CD4-positive, alpha-beta memory T cell (primary cell): ENCODE results near the gene PDZRN3. TPM values are rescaled to one million over a fixed set of nuclear protein-coding genes. Genes with fewer than 3 reads are reported as not detected.
A peak's percentile ranks its signal among the peaks of the same experiment; 100 is the strongest.

Source experiments
- CTCF ChIA-PET: fragments of 350-600 bp; sonication (Branson Sonifier 250); formaldehyde crosslinking; loops from one replicate; lab custom pipeline; 2021; ENCODE audit warnings: inconsistent platforms; ENCODE audit not compliant: partially characterized antibody; lab: Charles Lee
- POLR2A ChIA-PET: fragments of 350-600 bp; sonication (Branson Sonifier 250); formaldehyde crosslinking; loops from one replicate; lab custom pipeline; 2021; ENCODE audit not compliant: partially characterized antibody; lab: Charles Lee
- DNase-seq, 5 donors: peaks; one replicate each; pipeline versions ENCODE4 v3.0.0 to v3.0.0-alpha.2; 2020 to 2022; ENCODE audit warnings: mixed read lengths in 1 of 5
- H3K27ac ChIP-seq: one replicate; pipeline ENCODE4 v1.7.0; 2013; ENCODE audit warnings: low read depth, low read length
- H3K27me3 ChIP-seq: 2 replicates; pipeline ENCODE4 v1.7.0; 2013; ENCODE audit warnings: mild to moderate bottlenecking, low read length, moderate library complexity; ENCODE audit not compliant: insufficient read depth
- H3K36me3 ChIP-seq: 2 replicates; pipeline ENCODE4 v1.7.0; 2013; ENCODE audit warnings: mild to moderate bottlenecking, low read length, moderate library complexity; ENCODE audit not compliant: insufficient read depth
- H3K4me1 ChIP-seq: 2 replicates; pipeline ENCODE4 v1.7.0; 2013; ENCODE audit warnings: mild to moderate bottlenecking, low read length, moderate library complexity; ENCODE audit not compliant: insufficient read depth
- H3K4me3 ChIP-seq, 2 donors: one replicate each; pipeline ENCODE4 v1.7.0; 2013; ENCODE audit warnings: low read length in 2 of 2, mild to moderate bottlenecking in 1 of 2
- H3K9me3 ChIP-seq, 2 donors: one replicate each; pipeline ENCODE4 v1.7.0; 2013; ENCODE audit warnings: low read length in 2 of 2, control low read depth in 1 of 2; ENCODE audit not compliant: control insufficient read depth in 1 of 2
- H3K27ac Mint-ChIP-seq, 7 donors: one replicate each; pipeline ENCODE4 v1.8.0; 2020 to 2021; ENCODE audit warnings: mixed read lengths in 7 of 7, mild to moderate bottlenecking in 6 of 7, inconsistent platforms in 3 of 7, moderate library complexity in 3 of 7
- H3K27me3 Mint-ChIP-seq, 2 donors: one replicate each; pipeline ENCODE4 v1.8.0; 2020 to 2021; ENCODE audit warnings: mixed read lengths in 2 of 2
- H3K36me3 Mint-ChIP-seq, 2 donors: one replicate each; pipeline ENCODE4 v1.8.0; 2020 to 2021; ENCODE audit warnings: mixed read lengths in 2 of 2, inconsistent platforms in 1 of 2, mild to moderate bottlenecking in 1 of 2
- H3K4me1 Mint-ChIP-seq, 4 donors: one replicate each; pipeline ENCODE4 v1.8.0; 2020 to 2021; ENCODE audit warnings: mixed read lengths in 4 of 4, mild to moderate bottlenecking in 1 of 4
- H3K4me3 Mint-ChIP-seq, 8 donors: one replicate each; pipeline ENCODE4 v1.8.0; 2020 to 2021; ENCODE audit warnings: mixed read lengths in 8 of 8, mild to moderate bottlenecking in 7 of 8, moderate library complexity in 6 of 8, inconsistent platforms in 3 of 8
- H3K9me3 Mint-ChIP-seq, 8 donors: one replicate each; pipeline ENCODE4 v1.8.0; 2020 to 2021; ENCODE audit warnings: mixed read lengths in 8 of 8, mild to moderate bottlenecking in 5 of 8, inconsistent platforms in 3 of 8, moderate library complexity in 1 of 8
- intact Hi-C: fragments of 100-400 bp; cut with micrococcal nuclease; formaldehyde crosslinking; loops from one replicate; pipeline ENCODE4 v1.15.1; 2023
- polyA plus RNA-seq, 2 donors: library from polyadenylated mRNA; unstranded; fragments of 300-500 nt; fragmentation: Illumina TruSeq; gene quantifications; one replicate each; pipeline ENCODE4 v1.2.3, GENCODE V29; 2021
- total RNA-seq, 2 experiments: library from RNA; stranded (reverse); gene quantifications; one replicate each; pipeline ENCODE4 v1.2.3, GENCODE V29; 2021

PDZRN3 gene
- total and polyA plus RNA-seq, 4 experiments from 2014 or later, result not detected

DNA sequence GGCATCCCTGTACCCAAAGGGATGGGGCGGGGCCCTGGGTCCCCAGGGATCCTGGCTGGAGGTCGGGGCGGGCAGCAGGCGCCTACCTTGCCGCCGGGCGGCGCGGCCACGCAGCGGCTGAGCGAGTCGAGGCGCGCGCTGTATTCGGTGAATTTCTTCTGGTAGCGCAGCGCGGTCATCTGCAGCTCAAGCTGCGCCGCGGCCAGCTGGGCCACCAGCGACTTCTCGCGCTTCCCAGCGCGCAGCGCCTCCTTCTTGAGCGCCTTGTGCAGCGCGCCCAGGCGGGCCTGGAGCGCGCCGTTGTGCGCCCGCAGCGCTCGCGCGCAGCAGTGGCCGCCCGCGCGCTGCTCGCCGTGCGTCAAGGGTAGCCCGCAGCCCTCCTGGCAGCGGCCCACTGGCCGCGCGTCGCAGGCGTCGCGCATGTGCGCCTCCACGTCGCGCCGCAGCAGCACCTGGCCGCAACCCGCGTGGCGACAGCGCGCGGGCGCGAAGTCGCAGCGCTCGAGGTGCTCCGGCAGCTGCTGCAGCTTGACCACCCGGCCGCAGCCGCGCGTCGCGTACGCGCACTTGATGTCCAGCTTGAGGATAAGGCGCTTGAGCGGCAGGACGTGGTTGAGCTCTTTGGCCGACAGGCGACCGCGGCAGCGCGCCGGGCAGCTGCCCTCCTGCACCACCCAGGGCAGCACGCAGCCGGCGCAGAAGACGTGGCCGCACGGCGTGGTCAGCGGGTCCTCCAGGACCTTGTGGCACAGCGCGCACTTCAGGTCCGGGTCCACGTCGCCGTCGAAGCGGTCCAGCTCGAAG is 522 bp downstream of the PDZRN3 start:
- intact Hi-C loops, result no loop called here
- H3K27me3 ChIP-seq, result no peaks in the 10 kb centered on the region

DNA sequence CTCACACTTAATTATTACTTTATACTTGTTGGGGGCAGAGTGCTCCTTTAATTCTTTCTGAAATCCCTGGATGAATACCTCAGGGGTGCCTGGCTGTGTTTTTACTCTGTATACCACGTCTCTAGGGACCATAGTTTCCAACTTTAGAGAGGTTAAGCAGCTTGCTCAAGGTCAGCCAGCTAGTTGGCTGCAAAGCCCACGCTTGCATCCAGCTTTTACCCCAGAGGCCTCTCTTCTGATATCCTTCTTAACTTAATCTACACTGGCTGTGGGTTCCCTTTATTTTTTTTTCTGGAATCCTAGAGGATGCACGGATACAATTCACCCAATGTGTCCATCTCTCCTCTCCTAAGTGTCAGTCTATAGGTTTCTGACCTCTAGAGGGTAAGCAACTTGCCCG is 1.4 kb downstream of the PDZRN3 start:
- H3K27me3 ChIP-seq, result no peaks in the 10 kb centered on the region
- no peaks in the 10 kb centered on the region for H3K4me1 ChIP-seq
- ChIA-PET CTCF (no interaction called here), POLR2A (no interaction called here)
- H3K4me1 Mint-ChIP-seq, result no peaks in the 10 kb centered on the region
- H3K4me3 ChIP-seq, result no peak overlapping the region
- peaks cover 0 to 5% (median 0%) of the 10 kb centered on the region in 8 donors for H3K9me3 Mint-ChIP-seq
- H3K36me3 ChIP-seq, result no peaks in the 10 kb centered on the region
- H3K4me3 Mint-ChIP-seq, result no peak overlapping the region
- no peaks in the 10 kb centered on the region for H3K36me3 Mint-ChIP-seq
- no peak overlapping the region for H3K27ac Mint-ChIP-seq
- DNase-seq, result no peak
- peaks cover 2 to 3% of the 10 kb centered on the region in 2 donors for H3K27me3 Mint-ChIP-seq
- no peaks in the 10 kb centered on the region for H3K9me3 ChIP-seq
- no peak overlapping the region for H3K27ac ChIP-seq
- intact Hi-C loops, result no loop called here

More for the DNA sequence above, 522 bp downstream of the PDZRN3 start:
- Mint-ChIP-seq H3K4me3 (peak overlapping the region in 1 of 8 donors; percentile 41), H3K27ac (no peak overlapping the region), H3K27me3 (peaks cover 2 to 3% of the 10 kb centered on the region in 2 donors), H3K9me3 (peaks cover 0 to 5% (median 0%) of the 10 kb centered on the region in 8 donors), H3K4me1 (no peaks in the 10 kb centered on the region), H3K36me3 (no peaks in the 10 kb centered on the region)
- Histone ChIP-seq H3K36me3 (no peaks in the 10 kb centered on the region), H3K9me3 (no peaks in the 10 kb centered on the region), H3K4me1 (no peaks in the 10 kb centered on the region), H3K27ac (no peak overlapping the region), H3K4me3 (no peak overlapping the region)
- CTCF ChIA-PET, result no interaction called here
- no peak for DNase-seq
- POLR2A ChIA-PET, result no interaction called here

DNA sequence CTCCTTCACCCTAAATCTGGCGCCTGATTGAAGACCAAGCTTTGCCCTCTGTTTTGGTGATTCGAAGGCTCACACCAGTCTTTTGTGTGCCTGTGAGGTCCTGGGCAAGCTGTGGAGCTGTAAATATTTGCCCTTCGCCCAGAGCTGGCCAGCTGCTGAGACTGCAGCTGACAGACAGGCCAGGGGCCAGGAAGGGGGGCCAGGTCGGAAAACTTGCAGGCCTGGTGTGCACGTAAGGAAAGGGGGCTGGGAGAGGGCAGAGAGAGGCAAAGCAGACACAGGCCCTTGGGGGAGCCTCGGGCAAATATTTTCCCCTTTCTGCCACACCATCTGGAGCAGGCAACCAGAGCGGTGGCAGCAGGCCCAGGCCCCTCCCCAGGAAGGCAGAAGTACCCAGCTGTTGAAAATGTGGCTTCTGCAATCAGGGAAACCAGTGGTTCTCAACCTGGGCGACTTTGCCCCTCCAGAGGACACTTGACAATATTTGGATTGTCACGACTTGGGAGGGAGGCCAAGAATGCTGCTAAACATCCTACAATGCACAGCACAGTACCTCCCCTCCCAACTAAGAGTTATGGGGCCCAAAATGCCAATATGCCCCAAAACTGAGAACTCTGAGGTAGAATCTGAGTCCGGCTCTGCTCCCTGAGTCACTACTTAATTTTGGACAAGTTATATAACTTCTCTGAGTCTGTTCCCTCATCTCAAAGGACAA is 2.5 kb downstream of the PDZRN3 start:
- H3K27me3 Mint-ChIP-seq, result peaks cover 2 to 3% of the 10 kb centered on the region in 2 donors

DNA sequence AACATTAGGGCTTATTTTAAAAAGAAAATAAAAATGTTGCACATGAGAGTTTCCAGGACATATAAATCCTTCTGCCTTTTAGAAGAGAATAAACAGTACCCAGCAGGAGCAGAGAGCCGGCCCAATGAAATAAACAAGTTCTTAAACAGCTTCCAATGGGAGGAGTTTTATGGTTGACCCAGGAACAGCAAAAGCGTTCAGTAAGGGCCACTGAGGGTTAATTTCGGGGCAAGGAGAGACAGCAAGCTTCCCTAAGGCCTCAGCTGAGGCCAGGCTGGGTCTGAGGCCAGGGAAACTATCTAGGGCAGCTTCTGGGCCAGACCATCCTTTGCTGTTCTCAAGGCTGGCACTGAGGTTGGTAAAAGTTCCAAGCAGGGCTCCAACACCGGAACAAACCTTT is 3.4 kb downstream of the PDZRN3 start:
- intact Hi-C loops, result no loop called here
- DNase-seq, result no peak
- no peaks in the 10 kb centered on the region for H3K36me3 ChIP-seq
- no peak overlapping the region for H3K27ac Mint-ChIP-seq
- H3K4me3 ChIP-seq, result no peak overlapping the region
- no peaks in the 10 kb centered on the region for H3K4me1 ChIP-seq
- no peaks in the 10 kb centered on the region for H3K36me3 Mint-ChIP-seq
- H3K4me1 Mint-ChIP-seq, result no peaks in the 10 kb centered on the region
- H3K27me3 Mint-ChIP-seq, result peaks cover 2 to 3% of the 10 kb centered on the region in 2 donors
- no peaks in the 10 kb centered on the region for H3K9me3 ChIP-seq
- no peak overlapping the region for H3K4me3 Mint-ChIP-seq
- ChIA-PET POLR2A (no interaction called here), CTCF (no interaction called here)
- H3K27me3 ChIP-seq, result no peaks in the 10 kb centered on the region
- H3K9me3 Mint-ChIP-seq, result peaks cover 0 to 5% (median 0%) of the 10 kb centered on the region in 8 donors
- no peak overlapping the region for H3K27ac ChIP-seq

More for the DNA sequence above, 2.5 kb downstream of the PDZRN3 start:
- Histone ChIP-seq H3K27me3 (no peaks in the 10 kb centered on the region), H3K9me3 (no peaks in the 10 kb centered on the region), H3K4me3 (no peak overlapping the region), H3K4me1 (no peaks in the 10 kb centered on the region), H3K27ac (no peak overlapping the region), H3K36me3 (no peaks in the 10 kb centered on the region)
- Mint-ChIP-seq H3K36me3 (no peaks in the 10 kb centered on the region), H3K4me1 (no peaks in the 10 kb centered on the region), H3K27ac (no peak overlapping the region), H3K9me3 (peaks cover 0 to 5% (median 0%) of the 10 kb centered on the region in 8 donors), H3K4me3 (no peak overlapping the region)
- no peak for DNase-seq
- ChIA-PET POLR2A (no interaction called here), CTCF (no interaction called here)
- intact Hi-C loops, result no loop called here

DNA sequence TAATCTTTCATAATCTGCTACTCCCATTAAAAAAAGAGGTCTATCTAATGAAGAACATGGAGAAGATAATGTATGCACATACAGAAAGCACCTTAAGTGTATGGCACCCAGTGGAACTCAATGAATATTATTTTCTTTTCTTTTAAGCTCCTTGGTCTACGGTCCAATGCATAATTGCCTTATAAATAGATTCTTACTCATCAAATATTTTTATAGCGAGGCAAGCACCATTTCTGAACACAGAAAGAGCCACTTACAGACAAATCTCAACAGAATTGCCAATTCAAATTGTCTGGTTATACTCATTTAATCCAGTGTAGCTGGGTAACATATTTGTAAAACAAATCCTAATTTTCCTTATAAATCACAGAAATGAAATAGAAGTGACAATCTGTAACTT is 6.3 kb downstream of the PDZRN3 start:
- no peak for DNase-seq
- intact Hi-C loops, result no loop called here
- H3K9me3 Mint-ChIP-seq, result peaks cover 0 to 4% (median 0%) of the 10 kb centered on the region in 8 donors
- ChIA-PET POLR2A (no interaction called here), CTCF (no interaction called here)
- H3K27me3 Mint-ChIP-seq, result peaks cover under 1 to 2% of the 10 kb centered on the region in 2 donors
- Histone ChIP-seq H3K4me3 (no peak overlapping the region), H3K27me3 (no peaks in the 10 kb centered on the region), H3K36me3 (no peaks in the 10 kb centered on the region), H3K27ac (no peak overlapping the region), H3K4me1 (no peaks in the 10 kb centered on the region), H3K9me3 (no peaks in the 10 kb centered on the region)
- H3K4me1 Mint-ChIP-seq, result no peaks in the 10 kb centered on the region
- H3K27ac Mint-ChIP-seq, result no peak overlapping the region
- no peaks in the 10 kb centered on the region for H3K36me3 Mint-ChIP-seq
- no peak overlapping the region for H3K4me3 Mint-ChIP-seq

DNA sequence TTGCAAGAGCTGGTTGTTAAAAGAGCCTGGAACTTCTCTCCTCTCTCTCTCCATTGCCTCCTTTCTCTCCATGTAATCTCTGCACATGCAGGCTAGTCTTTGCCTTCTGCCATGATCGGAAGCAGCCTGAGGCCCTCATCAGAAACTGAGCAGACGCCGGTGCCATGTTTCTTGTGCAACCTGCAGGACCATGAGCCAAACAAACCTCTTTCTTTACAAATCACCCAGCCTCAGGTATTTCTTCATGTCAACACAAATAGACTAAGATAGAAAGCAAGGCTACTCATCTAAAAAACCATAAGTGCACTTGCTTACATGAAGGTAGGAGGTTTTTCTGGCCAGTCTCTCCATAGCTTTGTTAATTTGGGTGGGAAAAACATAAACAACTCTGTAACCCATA is 8.7 kb downstream of the PDZRN3 start:
- Mint-ChIP-seq H3K27ac (no peak overlapping the region), H3K4me1 (no peaks in the 10 kb centered on the region), H3K36me3 (no peaks in the 10 kb centered on the region), H3K9me3 (peaks cover 0 to 3% (median 2%) of the 10 kb centered on the region in 8 donors), H3K4me3 (no peak overlapping the region), H3K27me3 (no peaks in the 10 kb centered on the region)
- H3K27me3 ChIP-seq, result no peaks in the 10 kb centered on the region
- H3K4me1 ChIP-seq, result no peaks in the 10 kb centered on the region
- intact Hi-C loops, result no loop called here
- ChIA-PET CTCF (no interaction called here), POLR2A (no interaction called here)
- no peaks in the 10 kb centered on the region for H3K9me3 ChIP-seq
- H3K36me3 ChIP-seq, result no peaks in the 10 kb centered on the region
- DNase-seq, result no peak
- H3K27ac ChIP-seq, result no peak overlapping the region
- H3K4me3 ChIP-seq, result no peak overlapping the region

DNA sequence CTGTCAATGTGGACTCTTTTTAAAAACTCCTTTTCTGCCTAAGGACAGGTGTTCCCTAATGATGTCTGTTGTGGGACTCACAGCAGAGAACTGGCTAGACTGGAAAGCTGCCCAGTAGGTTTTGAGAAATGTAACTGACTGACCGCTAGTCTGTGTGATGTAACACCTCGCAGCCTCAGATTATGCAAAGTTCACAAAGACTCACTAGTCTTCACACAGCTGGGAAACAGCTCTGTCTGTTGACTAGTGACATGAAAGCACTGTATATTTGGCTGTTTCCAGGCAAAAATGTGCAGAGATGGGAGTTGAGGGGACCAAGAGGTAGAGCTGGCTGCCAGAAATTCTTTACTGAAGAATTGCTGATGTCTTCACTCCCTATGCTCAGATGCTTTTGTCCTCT is 10.3 kb downstream of the PDZRN3 start:
- Histone ChIP-seq H3K36me3 (no peaks in the 10 kb centered on the region), H3K4me3 (no peak overlapping the region), H3K27ac (no peak overlapping the region), H3K27me3 (no peaks in the 10 kb centered on the region), H3K4me1 (no peaks in the 10 kb centered on the region), H3K9me3 (no peaks in the 10 kb centered on the region)
- Mint-ChIP-seq H3K27me3 (no peaks in the 10 kb centered on the region), H3K4me1 (no peaks in the 10 kb centered on the region), H3K36me3 (no peaks in the 10 kb centered on the region), H3K4me3 (no peak overlapping the region), H3K27ac (no peak overlapping the region), H3K9me3 (peaks cover 0 to 3% (median 1%) of the 10 kb centered on the region in 8 donors)
- intact Hi-C loops, result no loop called here
- POLR2A ChIA-PET, result no interaction called here
- no peak for DNase-seq
- CTCF ChIA-PET, result no interaction called here
